ENCODE measurements around the gene SAFB2.

GRCh38 chr19:5564930-5565329, 57.6 kb downstream of the SAFB2 start:
- TF ChIP-seq POLR2A (IDR thresholded peaks at IDR 0.05; ENCODE audit: borderline replicate concordance, extremely low read depth, insufficient read depth, insufficient read length) (no peak), ZNF274 (IDR thresholded peaks at IDR 0.05; ENCODE audit: low read depth, low read length) (no peak), RAD21 (IDR thresholded peaks at IDR 0.05; ENCODE audit: low read depth) (no peak), EZH2 (IDR thresholded peaks at IDR 0.05) (no peak), CTCF (IDR thresholded peaks at IDR 0.05 in 2 of 3, conservative IDR thresholded peaks at IDR 0.05 in 1 of 3; ENCODE audit: borderline replicate concordance in 1 of 3, insufficient read depth in 1 of 3, low read depth in 2 of 3, low read length in 2 of 3) (no peak), EZH2phosphoT487 (IDR thresholded peaks at IDR 0.05; ENCODE audit: borderline replicate concordance) (no peak), SP1 (IDR thresholded peaks at IDR 0.05; ENCODE audit: low read depth) (no peak), JUND (IDR thresholded peaks at IDR 0.05) (no peak), POLR2AphosphoS5 (IDR thresholded peaks at IDR 0.05; ENCODE audit: low read depth, low read length) (no peak)
- TF ChIP-seq, protein P1, sequence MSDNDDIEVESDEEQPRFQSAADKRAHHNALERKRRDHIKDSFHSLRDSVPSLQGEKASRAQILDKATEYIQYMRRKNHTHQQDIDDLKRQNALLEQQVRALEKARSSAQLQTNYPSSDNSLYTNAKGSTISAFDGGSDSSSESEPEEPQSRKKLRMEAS (IDR thresholded peaks at IDR 0.05) = no peak
- TF ChIP-seq, protein P2, sequence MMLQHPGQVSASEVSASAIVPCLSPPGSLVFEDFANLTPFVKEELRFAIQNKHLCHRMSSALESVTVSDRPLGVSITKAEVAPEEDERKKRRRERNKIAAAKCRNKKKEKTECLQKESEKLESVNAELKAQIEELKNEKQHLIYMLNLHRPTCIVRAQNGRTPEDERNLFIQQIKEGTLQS (IDR thresholded peaks at IDR 0.05) = no peak
- TF ChIP-seq, protein P3, sequence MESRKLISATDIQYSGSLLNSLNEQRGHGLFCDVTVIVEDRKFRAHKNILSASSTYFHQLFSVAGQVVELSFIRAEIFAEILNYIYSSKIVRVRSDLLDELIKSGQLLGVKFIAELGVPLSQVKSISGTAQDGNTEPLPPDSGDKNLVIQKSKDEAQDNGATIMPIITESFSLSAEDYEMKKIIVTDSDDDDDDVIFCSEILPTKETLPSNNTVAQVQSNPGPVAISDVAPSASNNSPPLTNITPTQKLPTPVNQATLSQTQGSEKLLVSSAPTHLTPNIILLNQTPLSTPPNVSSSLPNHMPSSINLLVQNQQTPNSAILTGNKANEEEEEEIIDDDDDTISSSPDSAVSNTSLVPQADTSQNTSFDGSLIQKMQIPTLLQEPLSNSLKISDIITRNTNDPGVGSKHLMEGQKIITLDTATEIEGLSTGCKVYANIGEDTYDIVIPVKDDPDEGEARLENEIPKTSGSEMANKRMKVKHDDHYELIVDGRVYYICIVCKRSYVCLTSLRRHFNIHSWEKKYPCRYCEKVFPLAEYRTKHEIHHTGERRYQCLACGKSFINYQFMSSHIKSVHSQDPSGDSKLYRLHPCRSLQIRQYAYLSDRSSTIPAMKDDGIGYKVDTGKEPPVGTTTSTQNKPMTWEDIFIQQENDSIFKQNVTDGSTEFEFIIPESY (IDR thresholded peaks at IDR 0.05; ENCODE audit: extremely low read depth, insufficient replicate concordance, low read length) = no peak
- TF ChIP-seq, protein P4, sequence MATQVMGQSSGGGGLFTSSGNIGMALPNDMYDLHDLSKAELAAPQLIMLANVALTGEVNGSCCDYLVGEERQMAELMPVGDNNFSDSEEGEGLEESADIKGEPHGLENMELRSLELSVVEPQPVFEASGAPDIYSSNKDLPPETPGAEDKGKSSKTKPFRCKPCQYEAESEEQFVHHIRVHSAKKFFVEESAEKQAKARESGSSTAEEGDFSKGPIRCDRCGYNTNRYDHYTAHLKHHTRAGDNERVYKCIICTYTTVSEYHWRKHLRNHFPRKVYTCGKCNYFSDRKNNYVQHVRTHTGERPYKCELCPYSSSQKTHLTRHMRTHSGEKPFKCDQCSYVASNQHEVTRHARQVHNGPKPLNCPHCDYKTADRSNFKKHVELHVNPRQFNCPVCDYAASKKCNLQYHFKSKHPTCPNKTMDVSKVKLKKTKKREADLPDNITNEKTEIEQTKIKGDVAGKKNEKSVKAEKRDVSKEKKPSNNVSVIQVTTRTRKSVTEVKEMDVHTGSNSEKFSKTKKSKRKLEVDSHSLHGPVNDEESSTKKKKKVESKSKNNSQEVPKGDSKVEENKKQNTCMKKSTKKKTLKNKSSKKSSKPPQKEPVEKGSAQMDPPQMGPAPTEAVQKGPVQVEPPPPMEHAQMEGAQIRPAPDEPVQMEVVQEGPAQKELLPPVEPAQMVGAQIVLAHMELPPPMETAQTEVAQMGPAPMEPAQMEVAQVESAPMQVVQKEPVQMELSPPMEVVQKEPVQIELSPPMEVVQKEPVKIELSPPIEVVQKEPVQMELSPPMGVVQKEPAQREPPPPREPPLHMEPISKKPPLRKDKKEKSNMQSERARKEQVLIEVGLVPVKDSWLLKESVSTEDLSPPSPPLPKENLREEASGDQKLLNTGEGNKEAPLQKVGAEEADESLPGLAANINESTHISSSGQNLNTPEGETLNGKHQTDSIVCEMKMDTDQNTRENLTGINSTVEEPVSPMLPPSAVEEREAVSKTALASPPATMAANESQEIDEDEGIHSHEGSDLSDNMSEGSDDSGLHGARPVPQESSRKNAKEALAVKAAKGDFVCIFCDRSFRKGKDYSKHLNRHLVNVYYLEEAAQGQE (IDR thresholded peaks at IDR 0.05; ENCODE audit: low read depth) = no peak
